ENCODE measurements around the gene NCKIPSD.

DNA sequence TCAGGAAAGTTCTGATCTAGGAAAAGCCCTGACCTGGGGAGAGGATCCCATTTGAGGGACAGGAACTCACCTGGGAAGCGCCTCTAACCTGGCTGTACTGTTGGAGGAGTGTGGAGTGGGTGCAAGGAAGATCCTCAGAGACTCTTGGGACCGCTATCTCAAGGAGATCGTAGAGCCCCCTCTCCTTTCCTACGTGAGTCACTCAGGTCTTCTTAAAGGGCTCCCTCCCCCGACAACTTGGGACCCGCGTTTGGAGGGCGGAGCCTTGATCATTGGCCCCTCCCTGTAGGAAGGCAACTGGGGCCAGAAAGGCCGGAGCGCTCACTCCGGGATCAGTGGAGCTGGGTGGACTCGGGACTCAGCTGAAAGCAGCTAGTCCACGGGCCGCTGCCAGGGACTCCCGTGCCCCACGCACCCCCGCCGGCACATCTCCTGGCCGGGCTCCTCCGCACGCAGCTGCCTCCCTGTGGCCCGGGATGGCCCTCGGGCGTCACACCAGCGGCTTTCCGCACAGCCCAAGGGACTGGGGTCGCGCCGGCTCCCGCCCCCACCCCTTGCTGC lies 51.0 kb downstream of the NCKIPSD start:
- TF ChIP-seq, protein P1, sequence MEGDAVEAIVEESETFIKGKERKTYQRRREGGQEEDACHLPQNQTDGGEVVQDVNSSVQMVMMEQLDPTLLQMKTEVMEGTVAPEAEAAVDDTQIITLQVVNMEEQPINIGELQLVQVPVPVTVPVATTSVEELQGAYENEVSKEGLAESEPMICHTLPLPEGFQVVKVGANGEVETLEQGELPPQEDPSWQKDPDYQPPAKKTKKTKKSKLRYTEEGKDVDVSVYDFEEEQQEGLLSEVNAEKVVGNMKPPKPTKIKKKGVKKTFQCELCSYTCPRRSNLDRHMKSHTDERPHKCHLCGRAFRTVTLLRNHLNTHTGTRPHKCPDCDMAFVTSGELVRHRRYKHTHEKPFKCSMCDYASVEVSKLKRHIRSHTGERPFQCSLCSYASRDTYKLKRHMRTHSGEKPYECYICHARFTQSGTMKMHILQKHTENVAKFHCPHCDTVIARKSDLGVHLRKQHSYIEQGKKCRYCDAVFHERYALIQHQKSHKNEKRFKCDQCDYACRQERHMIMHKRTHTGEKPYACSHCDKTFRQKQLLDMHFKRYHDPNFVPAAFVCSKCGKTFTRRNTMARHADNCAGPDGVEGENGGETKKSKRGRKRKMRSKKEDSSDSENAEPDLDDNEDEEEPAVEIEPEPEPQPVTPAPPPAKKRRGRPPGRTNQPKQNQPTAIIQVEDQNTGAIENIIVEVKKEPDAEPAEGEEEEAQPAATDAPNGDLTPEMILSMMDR (IDR thresholded peaks at IDR 0.05; ENCODE audit: low read depth, low read length): no peak
- TF ChIP-seq EZH2phosphoT487 (IDR thresholded peaks at IDR 0.05; ENCODE audit: low read depth): no peak
